GM23248 (cell line): Measurements from ENCODE around the gene HRK. TPM values are rescaled to one million over a fixed set of nuclear protein-coding genes. Genes with fewer than 3 reads are reported as not detected.

Experiments
- DNase-seq: peaks from one replicate; pipeline ENCODE4 v3.0.0-alpha.2; 2015
- H2AFZ ChIP-seq: fragments of 200-600 bp; sonication (generic); 2 replicates; pipeline ENCODE4 v1.6.1; 2016; ENCODE audit warnings: antibody characterized with exemption
- H3F3A ChIP-seq: fragments of 200-600 bp; sonication (generic); 2 replicates; pipeline ENCODE4 v1.6.1; 2016; ENCODE audit warnings: mild to moderate bottlenecking, antibody characterized with exemption, mixed run types; ENCODE audit not compliant: insufficient read depth
- H3K27ac ChIP-seq: fragments of 200-600 bp; sonication (generic); 2 replicates; pipeline ENCODE4 v1.5.1; 2016; ENCODE audit warnings: mild to moderate bottlenecking
- H3K27me3 ChIP-seq: fragments of 200-600 bp; sonication (generic); replicated peaks from 2 replicates; pipeline ENCODE4 v1.6.1; 2016; ENCODE audit warnings: mild to moderate bottlenecking; ENCODE audit not compliant: insufficient read depth
- H3K36me3 ChIP-seq: fragments of 200-600 bp; sonication (generic); 2 replicates; pipeline ENCODE4 v1.6.1; 2016; ENCODE audit warnings: low read depth, mild to moderate bottlenecking
- H3K4me1 ChIP-seq: fragments of 200-600 bp; sonication (generic); 2 replicates; pipeline ENCODE4 v1.6.1; 2016; ENCODE audit warnings: mild to moderate bottlenecking; ENCODE audit not compliant: insufficient read depth
- H3K4me2 ChIP-seq: fragments of 200-600 bp; sonication (generic); one replicate; pipeline ENCODE4 v1.6.1; 2016; ENCODE audit warnings: mild to moderate bottlenecking; ENCODE audit not compliant: unreplicated experiment
- H3K4me3 ChIP-seq: fragments of 200-600 bp; sonication (generic); 2 replicates; pipeline ENCODE4 v1.5.1; 2016; ENCODE audit warnings: mild to moderate bottlenecking
- H3K79me2 ChIP-seq: fragments of 200-600 bp; sonication (generic); 2 replicates; pipeline ENCODE4 v1.6.1; 2016; ENCODE audit warnings: mild to moderate bottlenecking; ENCODE audit not compliant: insufficient read depth
- H3K9ac ChIP-seq: fragments of 200-600 bp; sonication (generic); 2 replicates; pipeline ENCODE4 v1.6.1; 2016; ENCODE audit warnings: mild to moderate bottlenecking
- H3K9me2 ChIP-seq: fragments of 200-600 bp; sonication (generic); 2 replicates; pipeline ENCODE4 v1.6.1; 2016; ENCODE audit warnings: mixed run types, mild to moderate bottlenecking, moderate library complexity; ENCODE audit not compliant: insufficient read depth
- H3K9me3 ChIP-seq: fragments of 200-600 bp; sonication (generic); one replicate; pipeline ENCODE4 v1.6.1; 2017; ENCODE audit warnings: low read depth
- H4K20me1 ChIP-seq: fragments of 200-600 bp; sonication (generic); 2 replicates; pipeline ENCODE4 v1.6.0; 2016; ENCODE audit not compliant: insufficient read depth
- EZH2 ChIP-seq: fragments of 200-600 bp; sonication (generic); IDR thresholded peaks from 2 replicates; pipeline ENCODE4 v1.6.1; 2018; ENCODE audit warnings: antibody characterized with exemption, mild to moderate bottlenecking; ENCODE audit not compliant: insufficient read depth, poor library complexity, severe bottlenecking
- EZH2phosphoT487 ChIP-seq: fragments of 200-600 bp; sonication (generic); IDR thresholded peaks from 2 replicates; pipeline ENCODE4 v1.6.1; 2018; ENCODE audit warnings: antibody characterized with exemption, moderate library complexity, mild to moderate bottlenecking, low read depth; ENCODE audit not compliant: insufficient read depth
- WGBS, 2 experiments: methylation state at CpG; one replicate each; pipeline ENCODE4 v1.1.6; 2015 to 2017; ENCODE audit warnings: low lambda C conversion rate in 2 of 2, low coverage in 1 of 2; ENCODE audit errors: missing lambda C conversion rate in 2 of 2; 5-methylcytosine and 5-hydroxymethylcytosine counted together
- in situ Hi-C: fragments of 300-500 bp; cut with MboI; formaldehyde crosslinking; loops from 2 replicates; pipeline ENCODE4 v1.15.0; 2020
- polyA plus RNA-seq: library from polyadenylated mRNA; unstranded; fragments of >200 nt; fragmentation: Nextera tagmentation; extraction: Ambion mirVana; gene quantifications from 2 replicates; pipeline ENCODE4 v1.2.1, GENCODE V29; 2016
- total RNA-seq: library from RNA; depleted of rRNA; stranded (reverse); fragments of >200 nt; shearing (Covaris generic); gene quantifications from 2 replicates; pipeline ENCODE4 v1.2.3, GENCODE V29; 2014

Gene HRK
- total and polyA plus RNA-seq, 2 experiments from 2014 or later: not detected

DNA sequence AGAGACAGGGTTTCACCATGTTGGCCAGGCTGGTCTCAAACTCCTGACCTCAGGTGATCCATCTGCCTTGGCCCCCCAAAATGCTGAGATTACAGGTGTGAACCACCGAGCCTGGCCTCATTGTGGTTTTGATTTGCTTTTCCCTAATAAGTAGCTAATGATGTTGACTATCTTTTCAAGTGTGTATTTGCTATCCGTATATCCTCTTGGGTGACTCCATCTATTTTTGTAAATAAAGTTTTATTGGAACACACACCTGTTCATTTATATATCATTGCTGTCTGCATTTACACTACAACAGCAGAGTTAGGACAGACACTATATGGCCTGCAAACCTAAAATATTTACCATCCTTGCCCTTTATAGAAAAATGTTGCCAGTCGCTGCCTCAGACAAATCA lies 13.7 kb upstream of the HRK start:
- Histone ChIP-seq H3K4me3 (no peak overlapping the region), H3K9me3 (no peaks in the 10 kb centered on the region), H3K36me3 (no peaks in the 10 kb centered on the region), H3K79me2 (no peaks in the 10 kb centered on the region), H3K9me2 (no peaks in the 10 kb centered on the region), H3K27me3 (peaks cover 5% of the 10 kb centered on the region), H3K4me1 (no peaks in the 10 kb centered on the region), H3K9ac (no peak overlapping the region), H3K4me2 (no peak overlapping the region), H4K20me1 (no peaks in the 10 kb centered on the region), H2AFZ (no peak overlapping the region), H3F3A (no peaks in the 10 kb centered on the region), H3K27ac (no peak overlapping the region)
- DNase-seq: no peak
- WGBS, 2 experiments: 36 to 53% methylated on average over 3 of the region's 3 CpGs
- TF ChIP-seq EZH2 (no peak), EZH2phosphoT487 (no peak)
- in situ Hi-C loops: no loop called here

DNA sequence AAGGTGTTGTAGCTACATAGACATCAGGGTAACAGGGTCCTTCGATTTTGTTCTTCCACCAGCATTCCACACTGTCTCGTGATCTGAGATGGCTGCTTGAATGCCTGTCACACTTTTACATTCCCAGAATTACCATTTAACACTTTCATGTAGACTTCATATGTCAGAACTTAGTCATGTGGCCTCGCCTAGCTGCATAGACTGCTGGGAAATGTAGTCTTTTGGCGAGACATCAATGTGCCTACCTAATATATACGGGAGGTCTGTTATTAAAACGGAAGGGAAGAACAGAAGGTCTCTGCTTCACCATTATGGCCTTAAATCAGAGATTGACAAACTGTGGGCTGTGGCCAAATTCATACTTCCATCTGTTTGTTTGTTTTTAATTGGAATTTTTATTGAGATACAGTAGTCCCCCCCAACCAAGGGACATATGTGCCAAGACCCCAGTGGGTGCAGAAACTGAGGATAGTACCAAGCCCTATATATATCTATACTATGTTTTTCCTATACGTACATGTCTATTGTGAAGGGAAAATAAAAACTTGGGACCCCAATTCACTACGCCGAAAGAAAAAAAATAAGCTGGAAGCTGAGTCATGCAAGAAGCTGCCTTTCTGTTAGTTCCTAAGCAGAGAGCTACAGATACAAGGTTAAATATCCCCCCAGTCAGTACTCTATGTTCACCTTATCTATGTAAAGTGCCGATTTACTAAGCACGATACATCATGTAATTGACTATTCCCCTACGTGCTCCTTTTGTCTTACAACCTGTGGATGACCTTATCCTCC lies 11.3 kb upstream of the HRK start:
- peaks cover 3% of the 10 kb centered on the region for H3K27me3 ChIP-seq
- DNase-seq: peak; percentile 11
- 74 to 78% methylated on average over 12 of the region's 12 CpGs for WGBS, 2 experiments

DNA sequence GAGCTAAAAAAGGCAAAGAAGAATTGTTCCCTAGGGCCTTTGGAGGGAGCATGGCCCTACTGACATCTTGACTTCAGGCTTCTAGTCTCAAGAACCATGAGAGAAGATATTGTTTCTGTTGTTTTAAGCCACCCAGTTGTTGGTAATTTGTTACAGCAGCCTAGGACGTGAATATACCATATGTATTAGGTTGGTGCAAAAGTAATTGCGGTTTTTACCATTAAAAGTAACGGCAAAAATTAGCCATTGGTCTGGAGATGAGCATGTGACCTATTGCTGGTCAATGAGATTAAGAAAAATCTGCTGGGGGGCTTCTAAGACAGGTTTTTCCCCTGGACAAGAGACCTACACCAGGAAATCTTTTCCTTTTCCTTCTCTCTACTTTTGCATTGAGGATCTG lies 9.8 kb upstream of the HRK start:
- Histone ChIP-seq H3K27ac (no peak overlapping the region), H3F3A (no peaks in the 10 kb centered on the region), H3K4me3 (no peak overlapping the region), H3K9me2 (no peaks in the 10 kb centered on the region), H3K27me3 (peaks cover 7% of the 10 kb centered on the region), H3K9ac (no peak overlapping the region), H4K20me1 (no peaks in the 10 kb centered on the region), H3K9me3 (no peaks in the 10 kb centered on the region), H3K4me1 (no peaks in the 10 kb centered on the region), H3K36me3 (no peaks in the 10 kb centered on the region), H3K79me2 (no peaks in the 10 kb centered on the region), H3K4me2 (no peak overlapping the region), H2AFZ (no peak overlapping the region)
- no peak for DNase-seq
- 38 to 41% methylated on average over 3 of the region's 3 CpGs for WGBS, 2 experiments
- no peak for TF ChIP-seq EZH2
- TF ChIP-seq EZH2phosphoT487: no peak
- in situ Hi-C loops: no loop called here

More for the DNA sequence above, 11.3 kb upstream of the HRK start:
- Histone ChIP-seq H3K36me3 (no peaks in the 10 kb centered on the region), H3F3A (no peaks in the 10 kb centered on the region), H3K4me3 (no peak overlapping the region), H4K20me1 (no peaks in the 10 kb centered on the region), H3K79me2 (no peaks in the 10 kb centered on the region), H3K4me2 (no peak overlapping the region), H3K4me1 (no peaks in the 10 kb centered on the region), H3K27ac (no peak overlapping the region), H3K9me2 (no peaks in the 10 kb centered on the region), H3K9ac (no peak overlapping the region), H2AFZ (no peak overlapping the region), H3K9me3 (no peaks in the 10 kb centered on the region)
- in situ Hi-C loops: no loop called here
- TF ChIP-seq EZH2 (no peak), EZH2phosphoT487 (no peak)

DNA sequence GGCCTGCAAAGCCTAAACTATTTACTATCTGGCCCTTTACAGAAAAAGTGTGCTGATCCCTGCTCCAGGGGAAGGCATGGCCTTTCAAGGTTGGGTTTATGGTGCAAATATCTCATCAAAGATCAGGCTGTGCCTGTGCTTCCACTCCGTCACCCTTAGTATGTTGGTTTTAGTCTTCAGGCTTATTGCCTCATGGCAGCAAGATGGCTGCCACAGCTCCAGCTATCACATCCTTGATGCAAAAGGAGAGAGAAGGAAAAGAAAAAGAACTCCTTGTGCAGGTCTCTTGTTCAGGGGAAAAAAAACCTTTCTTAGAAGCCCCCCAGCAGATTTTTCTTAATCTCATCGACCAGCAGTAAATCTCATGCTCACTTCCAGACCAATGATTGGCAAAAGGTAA lies 9.1 kb upstream of the HRK start:
- Histone ChIP-seq H3K9me3 (no peaks in the 10 kb centered on the region), H3F3A (no peaks in the 10 kb centered on the region), H4K20me1 (no peaks in the 10 kb centered on the region), H3K9me2 (no peaks in the 10 kb centered on the region), H3K9ac (no peak overlapping the region), H3K4me2 (no peak overlapping the region), H3K36me3 (no peaks in the 10 kb centered on the region), H2AFZ (no peak overlapping the region), H3K27me3 (peaks cover 10% of the 10 kb centered on the region), H3K79me2 (no peaks in the 10 kb centered on the region), H3K27ac (no peak overlapping the region), H3K4me3 (no peak overlapping the region), H3K4me1 (no peaks in the 10 kb centered on the region)
- in situ Hi-C loops: no loop called here
- no peak for TF ChIP-seq EZH2phosphoT487
- no peak for TF ChIP-seq EZH2
- WGBS, 2 experiments: 69 to 80% methylated on average over 2 of the region's 2 CpGs
- no peak for DNase-seq

DNA sequence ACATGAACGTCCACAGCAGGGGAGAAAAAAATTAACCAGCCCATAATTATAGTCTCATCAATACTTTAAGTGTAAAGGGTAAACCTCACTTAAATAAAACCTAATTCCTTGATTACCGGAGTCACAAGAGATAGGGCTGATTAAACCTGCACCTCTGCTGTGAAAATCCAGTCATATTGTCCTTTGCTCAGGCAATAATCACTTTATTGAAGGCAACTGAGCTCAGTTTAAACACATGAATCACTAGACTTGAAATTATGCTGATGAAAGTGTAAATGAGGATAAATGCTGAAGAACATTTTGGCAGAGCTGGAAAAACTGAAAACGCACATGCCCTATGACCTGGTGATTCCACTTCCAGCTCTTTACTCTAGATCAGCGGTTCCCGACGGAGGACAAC lies 6.7 kb upstream of the HRK start:
- Histone ChIP-seq H3K27me3 (peaks cover 29% of the 10 kb centered on the region), H3K79me2 (no peaks in the 10 kb centered on the region), H3K9me2 (no peaks in the 10 kb centered on the region), H4K20me1 (no peaks in the 10 kb centered on the region), H3F3A (no peaks in the 10 kb centered on the region), H3K4me1 (no peaks in the 10 kb centered on the region), H3K27ac (no peak overlapping the region), H3K4me2 (no peak overlapping the region), H3K36me3 (no peaks in the 10 kb centered on the region), H3K9ac (no peak overlapping the region), H2AFZ (no peak overlapping the region), H3K4me3 (no peak overlapping the region), H3K9me3 (no peaks in the 10 kb centered on the region)
- DNase-seq: no peak
- 59 to 62% methylated on average over 6 of the region's 6 CpGs for WGBS, 2 experiments
- TF ChIP-seq EZH2phosphoT487 (no peak), EZH2 (no peak)
- in situ Hi-C loops: no loop called here
